HepG2 (cell line): ENCODE results near the gene PARVB. TPM values are rescaled to one million over a fixed set of nuclear protein-coding genes. Genes with fewer than 3 reads are reported as not detected.

Experiments used
- HNRNPK ChIP-seq: fragments of 200-400 bp; formaldehyde crosslinking; IDR thresholded peaks from 2 replicates; pipeline ENCODE4 v1.6.1; 2018; ENCODE audit warnings: low read length, low read depth, moderate library complexity, mild to moderate bottlenecking; ENCODE audit not compliant: poor library complexity, severe bottlenecking
- HOXA7 ChIP-seq: sonication (generic); formaldehyde crosslinking; IDR thresholded peaks from 2 replicates; pipeline ENCODE4 v1.8.1; 2022; ENCODE audit warnings: mild to moderate bottlenecking, missing genetic modification reagents, moderate library complexity
- MED8 ChIP-seq: sonication (generic); formaldehyde crosslinking; IDR thresholded peaks from 2 replicates; pipeline ENCODE4 v1.8.1; 2023; ENCODE audit warnings: mild to moderate bottlenecking, missing genetic modification reagents; ENCODE audit not compliant: insufficient replicate concordance
- NR2F2 ChIP-seq: IDR thresholded peaks from 2 replicates; pipeline ENCODE4 v1.6.1; 2012; ENCODE audit warnings: low read depth, inconsistent platforms, borderline replicate concordance
- NR2F6 ChIP-seq, 2 experiments: IDR thresholded peaks; 2 replicates each; pipeline ENCODE4 v1.6.1; 2016; ENCODE audit warnings: antibody characterized with exemption in 1 of 2, mild to moderate bottlenecking in 1 of 2
- SATB2 ChIP-seq: sonication (generic); formaldehyde crosslinking; IDR thresholded peaks from 2 replicates; pipeline ENCODE4 v1.5.0; 2020; ENCODE audit warnings: missing genetic modification reagents
- SP2 ChIP-seq: sonication (generic); formaldehyde crosslinking; IDR thresholded peaks from 2 replicates; pipeline ENCODE4 v1.5.1; 2020; ENCODE audit warnings: mild to moderate bottlenecking, missing genetic modification reagents
- TCF12 ChIP-seq, 2 experiments: fragments of 450-650 bp in 1 of 2; sonication (generic) in 1 of 2; formaldehyde crosslinking in 1 of 2; IDR thresholded peaks; 2 replicates each; pipeline versions ENCODE4 v1.6.1 to v1.8.0; 2017 to 2022; ENCODE audit warnings: antibody characterized with exemption in 1 of 2, mild to moderate bottlenecking in 1 of 2, missing genetic modification reagents in 1 of 2, moderate library complexity in 1 of 2
- ZFP1 ChIP-seq: IDR thresholded peaks from 2 replicates; pipeline ENCODE4 v1.6.1; 2016
- ZNF616 ChIP-seq: sonication (generic); formaldehyde crosslinking; IDR thresholded peaks from 2 replicates; pipeline ENCODE4 v1.5.0; 2020; ENCODE audit warnings: low read depth, mild to moderate bottlenecking, missing genetic modification reagents
- ZSCAN25 ChIP-seq: sonication (generic); formaldehyde crosslinking; IDR thresholded peaks from 2 replicates; pipeline ENCODE4 v1.8.0; 2022; ENCODE audit warnings: mild to moderate bottlenecking, missing genetic modification reagents
- polyA plus RNA-seq, 8 experiments: library from polyadenylated mRNA; depleted of rRNA in 3 of 8; stranded (reverse) in 7 of 8; unstranded in 1 of 8; fragments of >200 nt; fragmentation: Illumina TruSeq in 4 of 8; extraction: Trizol in 4 of 8; gene quantifications; 2 replicates each; pipeline versions ENCODE4 v1.2.1 to v1.2.3, GENCODE V29; 2011 to 2016; ENCODE audit warnings: low read depth in 4 of 8, missing spikeins in 1 of 8, mixed read lengths in 1 of 8; ENCODE audit not compliant: insufficient read depth in 1 of 8
- total RNA-seq, 5 experiments: library from RNA; depleted of rRNA; stranded (reverse); fragments of >200 nt; fragmentation: Illumina TruSeq; extraction: Trizol; gene quantifications; 2 replicates each; pipeline ENCODE4 v1.2.3, GENCODE V29; 2016; ENCODE audit warnings: low read depth in 1 of 5
- TF ChIP-seq, protein P1 (sequence below): sonication (generic); formaldehyde crosslinking; IDR thresholded peaks from 2 replicates; pipeline ENCODE4 v1.4.0; 2020; ENCODE audit warnings: mild to moderate bottlenecking, missing genetic modification reagents
- TF ChIP-seq, protein P2 (sequence below): sonication (generic); formaldehyde crosslinking; IDR thresholded peaks from 2 replicates; pipeline ENCODE4 v1.4.0; 2020; ENCODE audit warnings: mild to moderate bottlenecking, missing genetic modification reagents

PARVB gene
- total and polyA plus RNA-seq, 2 of the 13 experiments (the other 11 are each of a cell fraction or from before 2014, with no cell fraction given) = 0.11 to 0.15 TPM

DNA sequence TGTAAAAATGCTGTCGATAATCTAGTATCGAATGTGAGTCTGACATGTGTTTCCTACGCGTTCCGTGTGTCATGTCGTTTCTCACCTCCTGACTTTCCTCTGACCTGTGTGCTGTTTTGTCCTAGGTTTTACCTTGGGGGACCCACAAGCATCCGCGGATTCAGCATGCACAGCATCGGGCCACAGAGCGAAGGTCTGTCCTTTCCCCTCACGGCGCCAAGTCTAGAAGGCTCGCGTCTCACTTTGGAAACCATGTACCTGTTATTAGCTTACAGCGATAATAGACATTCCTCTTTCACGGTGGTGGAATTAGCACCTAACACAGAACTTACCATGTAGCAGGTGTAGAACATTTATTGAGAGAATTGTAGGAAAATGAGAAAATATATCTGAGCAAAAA, 40.3 kb upstream of the PARVB start (continued):
- TF ChIP-seq, protein P1, sequence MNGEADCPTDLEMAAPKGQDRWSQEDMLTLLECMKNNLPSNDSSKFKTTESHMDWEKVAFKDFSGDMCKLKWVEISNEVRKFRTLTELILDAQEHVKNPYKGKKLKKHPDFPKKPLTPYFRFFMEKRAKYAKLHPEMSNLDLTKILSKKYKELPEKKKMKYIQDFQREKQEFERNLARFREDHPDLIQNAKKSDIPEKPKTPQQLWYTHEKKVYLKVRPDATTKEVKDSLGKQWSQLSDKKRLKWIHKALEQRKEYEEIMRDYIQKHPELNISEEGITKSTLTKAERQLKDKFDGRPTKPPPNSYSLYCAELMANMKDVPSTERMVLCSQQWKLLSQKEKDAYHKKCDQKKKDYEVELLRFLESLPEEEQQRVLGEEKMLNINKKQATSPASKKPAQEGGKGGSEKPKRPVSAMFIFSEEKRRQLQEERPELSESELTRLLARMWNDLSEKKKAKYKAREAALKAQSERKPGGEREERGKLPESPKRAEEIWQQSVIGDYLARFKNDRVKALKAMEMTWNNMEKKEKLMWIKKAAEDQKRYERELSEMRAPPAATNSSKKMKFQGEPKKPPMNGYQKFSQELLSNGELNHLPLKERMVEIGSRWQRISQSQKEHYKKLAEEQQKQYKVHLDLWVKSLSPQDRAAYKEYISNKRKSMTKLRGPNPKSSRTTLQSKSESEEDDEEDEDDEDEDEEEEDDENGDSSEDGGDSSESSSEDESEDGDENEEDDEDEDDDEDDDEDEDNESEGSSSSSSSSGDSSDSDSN (CRISPR knock-in tag) = no peak
- TF ChIP-seq ZSCAN25 (CRISPR knock-in tag) = no peak
- no peak for TF ChIP-seq SP2
- TF ChIP-seq NR2F2 = no peak
- TF ChIP-seq ZNF616 = no peak
- TF ChIP-seq MED8 (CRISPR knock-in tag) = no peak
- TF ChIP-seq, protein P2, sequence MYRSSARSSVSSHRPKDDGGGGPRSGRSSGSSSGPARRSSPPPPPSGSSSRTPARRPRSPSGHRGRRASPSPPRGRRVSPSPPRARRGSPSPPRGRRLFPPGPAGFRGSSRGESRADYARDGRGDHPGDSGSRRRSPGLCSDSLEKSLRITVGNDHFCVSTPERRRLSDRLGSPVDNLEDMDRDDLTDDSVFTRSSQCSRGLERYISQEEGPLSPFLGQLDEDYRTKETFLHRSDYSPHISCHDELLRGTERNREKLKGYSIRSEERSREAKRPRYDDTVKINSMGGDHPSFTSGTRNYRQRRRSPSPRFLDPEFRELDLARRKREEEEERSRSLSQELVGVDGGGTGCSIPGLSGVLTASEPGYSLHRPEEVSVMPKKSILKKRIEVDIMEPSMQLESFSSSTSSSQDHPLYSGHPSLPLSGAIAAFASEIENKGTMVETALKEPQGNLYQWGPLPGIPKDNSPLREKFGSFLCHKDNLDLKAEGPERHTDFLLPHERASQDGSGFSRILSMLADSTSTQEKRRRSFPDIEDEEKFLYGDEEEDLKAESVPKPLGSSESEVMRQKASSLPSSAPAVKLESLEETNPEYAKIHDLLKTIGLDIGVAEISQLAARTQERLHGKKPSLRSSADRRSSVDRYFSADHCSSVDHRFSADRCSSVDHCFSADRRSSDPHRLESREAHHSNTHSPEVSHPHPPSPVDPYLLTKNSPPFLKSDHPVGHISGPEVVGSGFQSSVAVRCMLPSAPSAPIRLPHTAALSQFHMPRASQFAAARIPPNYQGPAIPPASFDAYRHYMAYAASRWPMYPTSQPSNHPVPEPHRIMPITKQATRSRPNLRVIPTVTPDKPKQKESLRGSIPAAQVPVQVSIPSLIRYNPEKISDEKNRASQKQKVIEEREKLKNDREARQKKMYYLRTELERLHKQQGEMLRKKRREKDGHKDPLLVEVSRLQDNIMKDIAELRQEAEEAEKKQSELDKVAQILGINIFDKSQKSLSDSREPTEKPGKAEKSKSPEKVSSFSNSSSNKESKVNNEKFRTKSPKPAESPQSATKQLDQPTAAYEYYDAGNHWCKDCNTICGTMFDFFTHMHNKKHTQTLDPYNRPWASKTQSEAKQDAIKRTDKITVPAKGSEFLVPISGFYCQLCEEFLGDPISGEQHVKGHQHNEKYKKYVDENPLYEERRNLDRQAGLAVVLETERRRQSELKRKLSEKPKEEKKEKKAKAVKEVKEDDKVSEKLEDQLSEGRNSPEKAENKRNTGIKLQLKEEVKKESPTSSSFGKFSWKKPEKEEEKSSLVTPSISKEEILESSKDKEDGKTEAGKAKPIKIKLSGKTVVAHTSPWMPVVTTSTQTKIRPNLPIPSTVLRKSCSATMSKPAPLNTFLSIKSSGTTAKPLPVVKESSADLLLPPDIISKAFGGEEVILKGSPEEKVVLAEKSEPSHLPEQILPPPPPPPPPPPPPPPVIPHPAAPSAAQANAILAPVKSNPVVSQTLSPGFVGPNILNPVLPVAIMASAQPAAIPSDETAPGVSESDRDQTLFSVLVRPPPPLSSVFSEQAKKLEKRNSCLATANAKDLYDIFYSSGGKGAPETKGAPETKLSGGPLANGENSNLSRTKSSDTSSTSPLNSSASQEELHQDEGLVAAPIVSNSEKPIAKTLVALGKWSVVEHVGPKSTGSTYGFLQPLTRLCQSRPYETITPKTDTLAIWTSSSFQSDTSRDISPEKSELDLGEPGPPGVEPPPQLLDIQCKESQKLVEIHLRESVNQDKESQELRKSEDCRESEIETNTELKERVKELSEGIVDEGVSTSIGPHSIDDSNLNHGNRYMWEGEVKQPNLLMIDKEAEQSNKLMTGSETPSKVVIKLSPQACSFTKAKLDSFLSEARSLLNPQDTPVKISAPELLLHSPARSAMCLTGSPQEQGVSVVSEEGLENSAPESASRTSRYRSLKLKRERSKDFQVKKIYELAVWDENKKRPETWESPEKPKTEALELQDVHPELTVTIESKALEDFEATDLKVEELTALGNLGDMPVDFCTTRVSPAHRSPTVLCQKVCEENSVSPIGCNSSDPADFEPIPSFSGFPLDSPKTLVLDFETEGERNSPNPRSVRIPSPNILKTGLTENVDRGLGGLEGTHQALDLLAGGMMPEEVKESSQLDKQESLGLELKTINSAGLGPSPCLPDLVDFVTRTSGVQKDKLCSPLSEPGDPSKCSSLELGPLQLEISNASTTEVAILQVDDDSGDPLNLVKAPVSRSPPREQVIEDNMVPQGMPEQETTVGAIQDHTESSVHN (CRISPR knock-in tag) = no peak
- TF ChIP-seq HOXA7 (CRISPR knock-in tag) = no peak
- TF ChIP-seq HNRNPK = no peak
- no peak for TF ChIP-seq TCF12 (IDR thresholded peaks at IDR 0.05)
- TF ChIP-seq TCF12 (CRISPR knock-in tag; IDR thresholded peaks at IDR 0.05) = no peak
- no peak for TF ChIP-seq NR2F6 (IDR thresholded peaks at IDR 0.05)
- TF ChIP-seq NR2F6 (CRISPR knock-in tag; IDR thresholded peaks at IDR 0.05) = no peak
- no peak for TF ChIP-seq SATB2 (CRISPR knock-in tag)
- no peak for TF ChIP-seq ZFP1 (CRISPR knock-in tag)
